ENCODE data around the gene DHRS3.

Gene DHRS3

GRCh38 chr1:12596007-12596821, 21.8 kb downstream of the DHRS3 start:
- DNase-seq: no peak

DNA sequence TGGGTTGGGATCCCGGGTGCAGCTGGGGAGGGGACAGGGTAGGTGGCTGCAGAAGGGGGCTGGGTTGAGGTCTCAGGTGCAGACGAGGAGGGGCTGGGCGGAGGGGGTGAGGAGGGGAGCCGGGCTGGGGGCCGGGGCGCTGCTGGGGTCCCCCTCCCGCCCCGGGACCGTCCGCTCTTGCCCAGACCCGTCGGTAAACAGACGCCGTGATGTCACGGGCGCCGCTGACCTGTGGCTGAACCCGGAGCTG, 22.3 kb downstream of the DHRS3 start:
- no peak for DNase-seq

- peak; percentile 39 for DNase-seq
Observed at GRCh38 chr1:12594966-12595756, 22.8 kb downstream of the DHRS3 start.

- no peak for DNase-seq
Observed at GRCh38 chr1:12594490-12594889, 23.5 kb downstream of the DHRS3 start.

DNA sequence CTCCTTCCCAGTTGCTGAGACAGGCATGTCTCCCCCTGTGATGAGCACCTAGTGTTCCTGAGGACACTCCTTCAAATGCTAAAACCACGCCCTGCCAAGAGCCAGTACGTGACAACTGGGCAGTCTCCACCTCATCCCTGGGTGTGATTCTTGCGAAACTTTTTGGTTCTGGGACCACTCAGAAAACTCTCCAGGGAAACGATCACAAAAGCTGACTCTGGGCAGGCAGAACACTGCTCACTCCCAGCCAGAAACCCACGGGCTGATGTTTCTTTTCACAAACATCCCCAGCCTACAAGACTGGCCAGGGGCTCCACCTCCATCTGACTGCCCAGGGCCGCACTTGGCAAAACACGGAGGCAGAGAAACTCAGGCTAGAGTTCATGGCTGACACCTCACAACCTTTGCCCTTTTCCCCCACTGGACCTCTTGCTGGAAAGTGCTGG, 24.4 kb downstream of the DHRS3 start:
- no peak for DNase-seq

GRCh38 chr1:12592496-12592895, 25.5 kb downstream of the DHRS3 start:
- no peak for DNase-seq

GRCh38 chr1:12591267-12591938, 26.6 kb downstream of the DHRS3 start:
- no peak for DNase-seq

DNA sequence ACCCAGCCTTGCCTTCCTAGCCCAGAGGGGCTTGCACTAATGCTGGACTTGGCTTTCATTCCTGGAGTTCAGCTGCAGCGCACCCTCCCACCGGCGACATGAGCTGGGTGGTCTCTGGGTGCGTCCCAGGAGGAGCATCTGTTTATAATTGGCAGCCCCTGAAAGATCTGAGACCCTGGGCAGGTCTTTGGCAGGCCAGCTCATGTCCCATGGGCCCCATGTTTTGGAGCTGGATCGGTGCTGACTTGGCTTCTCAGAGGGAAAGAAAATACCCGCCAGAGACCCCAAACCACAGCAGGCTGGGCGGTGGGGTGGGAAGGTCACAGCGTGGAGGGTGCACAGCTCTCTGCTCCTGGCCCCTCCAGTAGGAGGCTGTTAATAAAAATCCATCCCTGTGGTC, 29.3 kb downstream of the DHRS3 start:
- no peak for DNase-seq

GRCh38 chr1:12587981-12588640, 29.9 kb downstream of the DHRS3 start:
- DNase-seq: no peak

DNA sequence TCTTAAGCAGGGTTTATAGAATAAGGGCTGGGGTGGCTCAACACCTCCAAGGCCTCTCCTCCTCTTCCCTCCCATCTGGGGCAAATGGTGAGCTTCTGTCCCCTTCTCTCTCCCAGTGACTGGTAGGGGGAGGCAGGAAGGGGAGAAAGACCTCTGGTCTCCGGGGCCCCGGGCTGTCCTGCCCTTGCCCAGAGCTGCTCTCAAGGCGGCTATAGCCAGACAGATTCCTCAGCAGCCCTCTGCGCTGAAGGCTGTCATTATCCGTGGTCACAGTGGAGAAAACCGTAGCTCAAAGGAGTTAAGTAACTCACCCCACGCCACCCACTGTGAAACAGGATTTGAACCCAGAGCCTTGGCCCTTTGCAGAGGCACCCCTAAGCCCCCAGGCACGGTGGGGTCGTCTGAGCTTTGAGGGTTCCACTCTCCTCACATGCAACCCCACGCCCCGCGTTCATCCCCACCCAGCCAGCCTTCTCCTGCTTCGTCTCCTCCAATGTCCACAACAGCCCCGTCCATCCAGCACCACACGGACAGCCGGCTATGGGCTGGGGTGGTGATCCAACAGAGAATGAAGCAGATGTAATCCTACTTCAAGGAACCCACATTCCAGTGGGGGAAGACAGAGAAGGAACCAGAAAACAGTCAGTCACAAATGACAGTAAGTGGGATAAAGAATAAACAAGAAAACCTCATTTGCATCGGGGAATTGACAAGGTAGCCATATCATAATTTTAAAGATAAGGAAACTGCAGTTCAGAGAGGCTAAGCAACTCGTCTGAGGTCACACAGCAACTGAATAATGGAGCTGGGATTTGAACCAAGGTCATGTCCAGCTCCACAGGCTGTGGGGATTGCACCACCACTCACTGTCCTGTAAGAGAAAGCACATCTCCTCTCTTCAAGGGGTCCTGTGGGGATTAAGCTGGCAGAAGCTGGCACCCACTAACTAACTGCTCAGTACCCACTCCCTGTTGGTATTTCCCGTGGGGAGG, 31.8 kb downstream of the DHRS3 start:
- DNase-seq: no peak

DNA sequence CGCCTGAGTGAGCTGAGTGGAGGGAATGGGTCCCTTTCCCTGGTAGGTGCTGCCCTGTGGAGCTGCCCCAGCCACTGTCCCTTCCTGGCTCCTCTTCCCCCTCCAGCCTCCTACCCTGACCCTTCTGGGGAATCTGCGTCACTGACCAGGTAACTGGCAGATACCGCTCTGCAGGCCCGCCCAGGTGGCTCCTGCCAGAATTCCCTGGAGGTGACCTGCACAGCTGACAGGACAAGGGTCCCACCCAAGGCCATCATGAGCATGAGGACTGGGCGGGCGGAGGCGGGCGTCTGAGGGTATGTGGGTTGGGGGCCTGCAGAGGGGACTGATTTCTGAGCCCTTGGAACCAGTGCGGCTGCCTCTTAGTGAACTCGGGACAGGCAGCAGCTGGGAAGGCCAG, 32.5 kb downstream of the DHRS3 start:
- DNase-seq: no peak

DNA sequence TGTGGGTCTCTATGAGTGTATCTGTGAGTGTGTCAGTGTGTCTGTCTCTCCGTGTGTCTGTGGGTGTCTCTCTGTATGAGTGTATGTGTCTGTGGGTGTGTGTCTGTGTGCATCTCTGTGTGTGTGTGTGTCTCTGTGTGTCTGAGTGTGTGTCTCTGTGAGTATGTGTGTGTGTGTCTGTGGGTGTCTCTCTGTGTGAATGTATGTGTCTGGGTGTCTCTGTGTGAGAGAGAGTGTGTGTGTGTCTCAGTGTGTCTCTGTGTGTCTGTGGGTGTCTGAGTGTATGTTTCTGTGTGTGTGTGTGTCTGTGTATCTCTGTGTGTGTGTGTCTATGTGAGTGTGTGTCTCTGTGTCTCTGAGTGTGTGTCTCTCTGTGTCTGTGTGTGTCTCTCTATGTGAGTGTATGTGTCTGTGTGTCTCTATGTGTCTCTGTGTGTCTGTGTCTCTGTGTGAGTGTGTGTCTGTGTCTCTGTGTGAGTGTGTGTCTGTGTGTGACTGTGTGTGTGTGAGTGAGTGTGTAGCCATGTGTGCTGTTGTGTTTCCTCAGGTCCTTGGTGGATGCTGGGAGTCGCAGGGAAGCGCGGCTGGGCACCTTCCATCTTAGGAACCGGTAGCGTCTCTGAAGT, 33.0 kb downstream of the DHRS3 start:
- DNase-seq: no peak

- DNase-seq: no peak
Observed at GRCh38 chr1:12583484-12583883, 34.5 kb downstream of the DHRS3 start.

- no peak for DNase-seq
Observed at GRCh38 chr1:12582649-12583048, 35.4 kb downstream of the DHRS3 start.

- DNase-seq: no peak
Observed at GRCh38 chr1:12581179-12581578, 36.8 kb downstream of the DHRS3 start.

GRCh38 chr1:12580054-12580887, 37.7 kb downstream of the DHRS3 start:
- DNase-seq: no peak

DNA sequence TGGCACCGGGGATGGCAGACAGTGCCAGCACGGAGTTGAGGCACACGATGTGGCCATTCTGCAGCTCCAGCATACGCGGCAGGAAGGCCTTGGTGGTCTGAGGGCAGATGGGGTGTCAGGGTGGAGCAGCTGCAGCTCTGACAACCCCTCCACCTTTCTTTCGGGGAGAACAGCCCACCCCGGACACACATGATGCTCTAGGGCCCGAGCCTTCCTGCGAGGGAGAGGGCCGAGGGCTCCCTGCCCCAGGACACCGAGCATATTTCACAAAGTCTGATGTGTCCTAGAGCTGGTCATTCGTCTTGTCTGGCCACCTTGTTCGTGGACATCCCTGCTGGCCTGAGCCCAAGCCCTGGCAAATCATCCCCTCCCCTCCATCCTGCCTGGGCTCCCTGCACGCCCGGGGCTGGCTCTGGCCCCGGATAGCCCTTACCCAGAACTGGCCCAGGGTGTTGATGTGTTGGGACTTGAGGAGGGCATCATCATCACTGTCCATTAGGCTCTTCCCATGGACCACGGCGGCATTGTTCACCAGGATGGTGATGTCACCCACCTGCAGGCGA, 39.1 kb downstream of the DHRS3 start:
- DNase-seq: no peak

GRCh38 chr1:12577020-12577419, 41.0 kb downstream of the DHRS3 start:
- DNase-seq: no peak

- DNase-seq: no peak
Observed at GRCh38 chr1:12574757-12575139, 43.3 kb downstream of the DHRS3 start.

Measured in activated gamma-delta T cell treated with Interleukin-2 at 50 U/mL for 16 hours (primary cell).